Spleen (tissue), 11 donors: ENCODE measurements around the gene CCSER2. TPM values are rescaled to one million over a fixed set of nuclear protein-coding genes. Genes with fewer than 3 reads are reported as not detected.

Experiments
- DNase-seq: peaks from one replicate; pipeline ENCODE4 v3.0.0-alpha.2; 2020
- H3K27ac ChIP-seq, 8 donors: fragments of 200-600 bp; sonication (generic) in 7 of 8; 1 replicate in 4 of 8; 2 replicates in 4 of 8; pipeline versions ENCODE4 v1.5.0 to v1.8.0; 2016 to 2021; ENCODE audit warnings: inconsistent platforms in 4 of 8, mild to moderate bottlenecking in 4 of 8, moderate library complexity in 1 of 8
- H3K27me3 ChIP-seq, 7 donors: fragments of 200-600 bp; sonication (generic) in 6 of 7; replicated peaks in 1 of 7; 1 replicate in 4 of 7; 2 replicates in 3 of 7; pipeline versions ENCODE4 v1.5.0 to v1.8.0; 2016 to 2021; ENCODE audit warnings: inconsistent platforms in 3 of 7, mild to moderate bottlenecking in 1 of 7
- H3K36me3 ChIP-seq, 6 donors: fragments of 200-600 bp; sonication (generic) in 5 of 6; 1 replicate in 4 of 6; 2 replicates in 2 of 6; pipeline versions ENCODE4 v1.5.0 to v1.8.0; 2016 to 2021; ENCODE audit warnings: inconsistent platforms in 2 of 6
- H3K4me1 ChIP-seq, 6 donors: fragments of 200-600 bp; sonication (generic) in 5 of 6; 1 replicate in 3 of 6; 2 replicates in 3 of 6; pipeline versions ENCODE4 v1.5.0 to v1.8.0; 2016 to 2021; ENCODE audit warnings: inconsistent platforms in 3 of 6
- H3K4me3 ChIP-seq, 8 donors: fragments of 200-600 bp; sonication (generic) in 7 of 8; 1 replicate in 4 of 8; 2 replicates in 4 of 8; pipeline versions ENCODE4 v1.5.0 to v1.8.0; 2016 to 2021; ENCODE audit warnings: inconsistent platforms in 4 of 8, mild to moderate bottlenecking in 4 of 8, moderate library complexity in 2 of 8
- H3K9me3 ChIP-seq, 8 donors: fragments of 200-600 bp; sonication (generic) in 7 of 8; 1 replicate in 4 of 8; 2 replicates in 4 of 8; pipeline versions ENCODE4 v1.5.0 to v1.8.0; 2016 to 2021; ENCODE audit warnings: inconsistent platforms in 4 of 8
- CTCF ChIP-seq, 11 experiments: fragments of 200-600 bp in 7 of 11; fragments of 450-650 bp in 4 of 11; sonication (generic) in 4 of 11; IDR thresholded peaks in 8 of 11; conservative IDR thresholded peaks in 3 of 11; 1 replicate in 7 of 11; 2 replicates in 4 of 11; pipeline versions ENCODE4 v1.4.0 to v1.8.0; 2016 to 2021; ENCODE audit warnings: antibody characterized with exemption in 11 of 11, inconsistent platforms in 4 of 11, mild to moderate bottlenecking in 1 of 11
- POLR2A ChIP-seq, 3 donors: fragments of 450-650 bp; IDR thresholded peaks; one replicate each; pipeline ENCODE4 v1.5.1; 2017; ENCODE audit warnings: antibody characterized with exemption in 3 of 3, mild to moderate bottlenecking in 1 of 3
- POLR2AphosphoS5 ChIP-seq, 3 donors: sonication (generic); formaldehyde crosslinking; IDR thresholded peaks; one replicate each; pipeline ENCODE4 v1.5.1; 2017; ENCODE audit warnings: antibody characterized with exemption in 3 of 3
- WGBS, 5 donors: extraction: QIAGEN DNeasy Blood & Tissue Kit in 3 of 5; methylation state at CpG; one replicate each; pipeline versions ENCODE4 v1.1.5 to v1.1.7; 2013 to 2018; 5-methylcytosine and 5-hydroxymethylcytosine counted together
- intact Hi-C: fragments of 100-400 bp; cut with DNase I; formaldehyde crosslinking; loops from one replicate; pipeline ENCODE4 v1.15.0; 2023; ENCODE audit warnings: low total_unique reads
- polyA plus RNA-seq, 3 donors: library from polyadenylated mRNA; stranded (reverse); fragments of 200-250 nt; gene quantifications; one replicate each; pipeline ENCODE4 v1.2.1, GENCODE V29; 2013
- total RNA-seq, 7 donors: library from RNA; depleted of rRNA in 3 of 7; stranded (reverse); fragments of >200 nt in 3 of 7; fragmentation: NEBNext Ultra II Directional in 4 of 7; extraction: Animal tissue kit (Norgen Biotek cat#: 25700) in 4 of 7; gene quantifications; one replicate each; pipeline versions ENCODE4 v1.1.0 to v1.2.1, GENCODE V29; 2016 to 2021
- donor health status: healthy with polysubstance abuse.
- donor health status: DM: no; HTN: no; CAD: no; lungs with moderate emphysema.
- donor health status: DM: no; HTN: no; CAD: no.
- donor health status: Bipolar disorder and iron deficiency.
- donor health status: healthy.
- donor health status: DM: no; HTN: no; CAD: no.
- donor health status: DM: yes; HTN: yes; CAD: no.

The CCSER2 gene
- total and polyA plus RNA-seq, 10 donors = 5.3 to 61.4 (median 45.2) TPM

GRCh38 chr10:84543948-84544347 is 215.6 kb downstream of the CCSER2 start:
- no peaks in the 10 kb centered on the region for H3K9me3 ChIP-seq
- H3K4me1 ChIP-seq = peaks cover 0 to 11% (median 9%) of the 10 kb centered on the region in 6 donors
- intact Hi-C loops = loop anchor here (5.0 kb wide), 1 partner anchor 1833 kb away; no protein-coding TSS in a partner anchor
- peaks cover 0 to 44% (median 14%) of the 10 kb centered on the region in 7 donors for H3K27me3 ChIP-seq
- H3K36me3 ChIP-seq = no peaks in the 10 kb centered on the region
- TF ChIP-seq CTCF (IDR thresholded peaks at IDR 0.05 in 8 of 11, conservative IDR thresholded peaks at IDR 0.05 in 3 of 11) (no peak), POLR2A (IDR thresholded peaks at IDR 0.05) (no peak), POLR2AphosphoS5 (IDR thresholded peaks at IDR 0.05) (no peak)
- DNase-seq = no peak
- no peak overlapping the region for H3K27ac ChIP-seq
- H3K4me3 ChIP-seq = no peak overlapping the region
- WGBS, 5 donors = 85 to 91% (median 88%) methylated on average over 5 of the region's 5 CpGs

- no peak for DNase-seq
- intact Hi-C loops = no loop called here
- Histone ChIP-seq H3K4me3 (no peak overlapping the region), H3K27ac (no peak overlapping the region), H3K9me3 (no peaks in the 10 kb centered on the region), H3K27me3 (peaks cover 0 to 44% (median 10%) of the 10 kb centered on the region in 7 donors), H3K4me1 (peaks cover 0 to 6% (median 5%) of the 10 kb centered on the region in 6 donors), H3K36me3 (no peaks in the 10 kb centered on the region)
- TF ChIP-seq CTCF (IDR thresholded peaks at IDR 0.05 in 8 of 11, conservative IDR thresholded peaks at IDR 0.05 in 3 of 11) = no peak
- TF ChIP-seq POLR2A (IDR thresholded peaks at IDR 0.05) = no peak
- TF ChIP-seq POLR2AphosphoS5 (IDR thresholded peaks at IDR 0.05) = no peak
These were observed 217.3 kb downstream of the CCSER2 start for GRCh38 chr10:84545651-84546050.

- no peaks in the 10 kb centered on the region for H3K9me3 ChIP-seq
- no peak overlapping the region for H3K4me3 ChIP-seq
- DNase-seq = no peak
- intact Hi-C loops = no loop called here
- WGBS, 5 donors = 80 to 86% (median 84%) methylated on average over 8 of the region's 8 CpGs
- H3K27me3 ChIP-seq = peaks cover 0 to 41% (median under 1%) of the 10 kb centered on the region in 7 donors
- no peak overlapping the region for H3K27ac ChIP-seq
- H3K36me3 ChIP-seq = no peaks in the 10 kb centered on the region
- TF ChIP-seq POLR2AphosphoS5 (IDR thresholded peaks at IDR 0.05) = no peak
- no peaks in the 10 kb centered on the region for H3K4me1 ChIP-seq
These were observed 218.2 kb downstream of the CCSER2 start for GRCh38 chr10:84546609-84547008.

- H3K4me3 ChIP-seq = no peak overlapping the region
- intact Hi-C loops = no loop called here
- DNase-seq = no peak
- 85 to 93% (median 88%) methylated on average over 3 of the region's 3 CpGs for WGBS, 5 donors
- no peaks in the 10 kb centered on the region for H3K9me3 ChIP-seq
- H3K4me1 ChIP-seq = no peaks in the 10 kb centered on the region
- peaks cover 0 to 36% (median 0%) of the 10 kb centered on the region in 7 donors for H3K27me3 ChIP-seq
- no peak overlapping the region for H3K27ac ChIP-seq
- no peaks in the 10 kb centered on the region for H3K36me3 ChIP-seq
- TF ChIP-seq CTCF (IDR thresholded peaks at IDR 0.05 in 8 of 11, conservative IDR thresholded peaks at IDR 0.05 in 3 of 11) = no peak
- TF ChIP-seq POLR2AphosphoS5 (IDR thresholded peaks at IDR 0.05) = no peak
- TF ChIP-seq POLR2A (IDR thresholded peaks at IDR 0.05) = no peak
These were observed 219.2 kb downstream of the CCSER2 start for GRCh38 chr10:84547616-84548015.

- H3K4me3 ChIP-seq = no peak overlapping the region
- TF ChIP-seq POLR2AphosphoS5 (IDR thresholded peaks at IDR 0.05) (no peak), POLR2A (IDR thresholded peaks at IDR 0.05) (no peak), CTCF (IDR thresholded peaks at IDR 0.05 in 8 of 11, conservative IDR thresholded peaks at IDR 0.05 in 3 of 11) (no peak)
- no peak overlapping the region for H3K27ac ChIP-seq
- H3K36me3 ChIP-seq = no peaks in the 10 kb centered on the region
- H3K4me1 ChIP-seq = no peaks in the 10 kb centered on the region
- peaks cover 0 to 28% (median 0%) of the 10 kb centered on the region in 7 donors for H3K27me3 ChIP-seq
- intact Hi-C loops = no loop called here
- no peaks in the 10 kb centered on the region for H3K9me3 ChIP-seq
- DNase-seq = no peak
- WGBS, 5 donors = 14 to 26% (median 23%) methylated on average over 3 to 5 of the region's 5 CpGs
These were observed 220.5 kb downstream of the CCSER2 start for GRCh38 chr10:84548869-84549268.
